ENCODE data around the gene SKA1. TPM values are rescaled to one million over a fixed set of nuclear protein-coding genes. Genes with fewer than 3 reads are reported as not detected.

SKA1 gene
- total and polyA plus RNA-seq, 2 donors from 2014 or later: 0.31 TPM; not detected in 1

DNA sequence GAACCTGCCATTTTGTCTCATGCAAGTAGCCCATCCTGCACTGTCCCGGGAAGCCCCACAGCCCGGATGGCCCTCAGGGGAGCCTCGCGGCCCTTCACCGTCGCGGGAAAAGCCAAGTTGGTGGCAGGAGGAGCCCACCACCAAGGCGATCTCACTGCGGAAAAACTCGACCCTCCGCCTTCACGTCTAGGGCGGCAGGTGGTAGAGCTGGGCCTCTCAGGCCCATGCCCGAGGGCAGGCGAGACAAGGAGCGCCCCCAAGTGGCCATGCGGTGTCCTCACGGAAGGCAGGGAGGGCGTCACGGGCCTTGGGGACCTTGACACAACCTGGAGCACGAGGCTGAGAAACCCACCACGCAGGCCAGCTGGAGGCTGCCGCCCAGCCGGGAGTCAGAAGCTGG is 34.8 kb upstream of the SKA1 start:
- Histone ChIP-seq H3K9ac (ENCODE audit: low read length in 3 of 3) (no peak overlapping the region), H3K4me1 (ENCODE audit: control insufficient read depth in 2 of 3, insufficient read depth in 2 of 3, low read depth in 1 of 3, low read length in 3 of 3) (no peaks in the 10 kb centered on the region), H3K27me3 (ENCODE audit: control insufficient read depth, insufficient read depth, low read length) (no peaks in the 10 kb centered on the region), H3K36me3 (ENCODE audit: control insufficient read depth in 2 of 3, insufficient read depth in 3 of 3, low read length in 3 of 3) (no peaks in the 10 kb centered on the region), H3K9me3 (ENCODE audit: control insufficient read depth in 2 of 3, insufficient read depth in 1 of 3, low read length in 3 of 3) (no peaks in the 10 kb centered on the region), H3K27ac (ENCODE audit: low read depth in 2 of 2, low read length in 2 of 2) (no peak overlapping the region), H3K4me3 (ENCODE audit: low read length in 3 of 3) (no peak overlapping the region)
- FAIRE-seq (no peak), DNase-seq (no peak)
- no peak for TF ChIP-seq CTCF (IDR thresholded peaks at IDR 0.05; ENCODE audit: borderline replicate concordance, extremely low read depth, insufficient read depth)
- intact Hi-C loops (cut with DNase I): no loop called here

GRCh38 chr18:50341443-50341842 is 33.4 kb upstream of the SKA1 start:
- TF ChIP-seq CTCF (IDR thresholded peaks at IDR 0.05; ENCODE audit: borderline replicate concordance, extremely low read depth, insufficient read depth): no peak
- no peak overlapping the region for H3K27ac ChIP-seq (ENCODE audit: low read depth in 2 of 2, low read length in 2 of 2)
- no peak for FAIRE-seq
- no peaks in the 10 kb centered on the region for H3K27me3 ChIP-seq (ENCODE audit: control insufficient read depth, insufficient read depth, low read length)
- H3K36me3 ChIP-seq (ENCODE audit: control insufficient read depth in 2 of 3, insufficient read depth in 3 of 3, low read length in 3 of 3): no peaks in the 10 kb centered on the region
- H3K4me3 ChIP-seq (ENCODE audit: low read length in 3 of 3): no peak overlapping the region
- no peaks in the 10 kb centered on the region for H3K4me1 ChIP-seq (ENCODE audit: control insufficient read depth in 2 of 3, insufficient read depth in 2 of 3, low read depth in 1 of 3, low read length in 3 of 3)
- intact Hi-C loops (cut with DNase I): no loop called here
- no peak overlapping the region for H3K9ac ChIP-seq (ENCODE audit: low read length in 3 of 3)
- no peaks in the 10 kb centered on the region for H3K9me3 ChIP-seq (ENCODE audit: control insufficient read depth in 2 of 3, insufficient read depth in 1 of 3, low read length in 3 of 3)
- DNase-seq: no peak

- Histone ChIP-seq H3K27me3 (ENCODE audit: control insufficient read depth, insufficient read depth, low read length) (no peaks in the 10 kb centered on the region), H3K27ac (ENCODE audit: low read depth in 2 of 2, low read length in 2 of 2) (no peak overlapping the region), H3K9ac (ENCODE audit: low read length in 3 of 3) (no peak overlapping the region), H3K4me1 (ENCODE audit: control insufficient read depth in 2 of 3, insufficient read depth in 2 of 3, low read depth in 1 of 3, low read length in 3 of 3) (no peaks in the 10 kb centered on the region), H3K9me3 (ENCODE audit: control insufficient read depth in 2 of 3, insufficient read depth in 1 of 3, low read length in 3 of 3) (no peaks in the 10 kb centered on the region), H3K4me3 (ENCODE audit: low read length in 3 of 3) (no peak overlapping the region), H3K36me3 (ENCODE audit: control insufficient read depth in 2 of 3, insufficient read depth in 3 of 3, low read length in 3 of 3) (no peaks in the 10 kb centered on the region)
- FAIRE-seq: no peak
- no peak for TF ChIP-seq CTCF (IDR thresholded peaks at IDR 0.05; ENCODE audit: borderline replicate concordance, extremely low read depth, insufficient read depth)
- DNase-seq: no peak
- intact Hi-C loops (cut with DNase I): no loop called here
Observed at GRCh38 chr18:50350699-50351098, 24.1 kb upstream of the SKA1 start.

Data from kidney (tissue), 14 donors.